ENCODE results near the gene CUL1. TPM values are rescaled to one million over a fixed set of nuclear protein-coding genes. Genes with fewer than 3 reads are reported as not detected.

The CUL1 gene
- total and polyA plus RNA-seq, 2 donors (not counting 3 experiments of a cell fraction or from before 2014, with no cell fraction given): 25.7 to 50.2 TPM

- peaks cover 4% of the 10 kb centered on the region for H4K20me1 ChIP-seq (replicated peaks; ENCODE audit: control insufficient read depth, extremely low read depth, insufficient read depth, low read length)
These were observed 132.4 kb downstream of the CUL1 start for GRCh38 chr7:148830897-148831692.

More at GRCh38 chr7:148830897-148831692, 132.4 kb downstream of the CUL1 start:
- Histone ChIP-seq H3K4me3 (replicated peaks in 1 of 3; ENCODE audit: insufficient read depth in 1 of 3, low read depth in 1 of 3, low read length in 3 of 3) (no peak overlapping the region), H3K79me2 (ENCODE audit: control insufficient read depth, insufficient read depth, low read length) (peaks cover 22% of the 10 kb centered on the region), H3K9ac (replicated peaks; ENCODE audit: extremely low read depth, insufficient read depth, low read length) (no peak overlapping the region), H2AFZ (ENCODE audit: low read depth, low read length) (no peak overlapping the region), H3K4me2 (ENCODE audit: insufficient read depth, low read length) (no peak overlapping the region), H3K9me1 (replicated peaks; ENCODE audit: control insufficient read depth, extremely low read depth, insufficient read depth, low read length) (no peaks in the 10 kb centered on the region), H3K27ac (ENCODE audit: insufficient read depth, low read depth, low read length) (no peak overlapping the region), H3K9me3 (replicated peaks; ENCODE audit: control insufficient read depth, insufficient read depth, low read length) (no peaks in the 10 kb centered on the region), H3K27me3 (ENCODE audit: control insufficient read depth in 2 of 2, insufficient read depth in 2 of 2, low read length in 2 of 2) (no peaks in the 10 kb centered on the region), H3K4me1 (ENCODE audit: control insufficient read depth, extremely low read depth, insufficient read depth, low read length) (no peaks in the 10 kb centered on the region), H3K36me3 (ENCODE audit: control insufficient read depth in 2 of 2, extremely low read depth in 1 of 2, insufficient read depth in 2 of 2, low read length in 2 of 2) (peaks cover 0 to 4% of the 10 kb centered on the region in 2 experiments)
- intact Hi-C loops (cut with micrococcal nuclease) (no loop called here), dilution Hi-C loops (cut with MboI; ENCODE audit: extremely low pct_ligation_motif_present, low sequenced_read_pairs) (no loop called here)
- ChIA-PET POLR2A (no interaction called here), CTCF (interaction anchor here (1.1 to 1.6 kb wide), 2 partner anchors 9 to 25 kb away, joined by 3 to 7 read pairs; no protein-coding TSS in a partner anchor)
- no TSS peak for BruUV-seq (replicated peaks)
- no peak for FAIRE-seq
- TF ChIP-seq CTCF (IDR thresholded peaks at IDR 0.05; ENCODE audit: extremely low read depth in 1 of 2, insufficient read depth in 1 of 2, low read depth in 1 of 2, low read length in 2 of 2) (no peak), JUN (IDR thresholded peaks at IDR 0.05; ENCODE audit: borderline replicate concordance, insufficient read depth, insufficient read length, low read depth) (no peak), EZH2 (IDR thresholded peaks at IDR 0.05; ENCODE audit: borderline replicate concordance, low read depth, low read length, severe bottlenecking) (no peak), GATA2 (IDR thresholded peaks at IDR 0.05; ENCODE audit: insufficient read depth, insufficient read length, low read depth, low read length) (no peak), POLR2AphosphoS5 (IDR thresholded peaks at IDR 0.05; ENCODE audit: insufficient read depth, low read depth, low read length) (no peak), POLR2A (IDR thresholded peaks at IDR 0.05; ENCODE audit: low read depth, low read length) (no peak), MYC (IDR thresholded peaks at IDR 0.05; ENCODE audit: low read depth, low read length) (no peak), MAX (IDR thresholded peaks at IDR 0.05; ENCODE audit: insufficient read depth, insufficient read length) (no peak)
- DNase-seq (ENCODE audit: low read depth, low spot score): no peak
